Measurements from ENCODE around the gene NCOA1. TPM values are rescaled to one million over a fixed set of nuclear protein-coding genes. Genes with fewer than 3 reads are reported as not detected.

The NCOA1 gene
- total and polyA plus RNA-seq, 2 donors (not counting 3 experiments of a cell fraction or from before 2014, with no cell fraction given) = 11.4 to 14.1 TPM

- intact Hi-C loops (cut with micrococcal nuclease) = no loop called here
- dilution Hi-C loops (cut with MboI; ENCODE audit: extremely low pct_ligation_motif_present, low sequenced_read_pairs) = no loop called here
- CTCF ChIA-PET = interaction anchor here (0.7 kb wide), 1 partner anchor 8 kb away, joined by 3 read pairs; no protein-coding TSS in a partner anchor
Measured at GRCh38 chr2:24768601-24769000, 277.5 kb downstream of the NCOA1 start.

More at GRCh38 chr2:24768601-24769000, 277.5 kb downstream of the NCOA1 start:
- no peaks in the 10 kb centered on the region for H3K4me1 ChIP-seq (ENCODE audit: control insufficient read depth, extremely low read depth, insufficient read depth, low read length)
- no peak for TF ChIP-seq GATA2 (IDR thresholded peaks at IDR 0.05; ENCODE audit: insufficient read depth, insufficient read length, low read depth, low read length)
- no peak for TF ChIP-seq POLR2A (IDR thresholded peaks at IDR 0.05; ENCODE audit: low read depth, low read length)
- TF ChIP-seq CTCF (IDR thresholded peaks at IDR 0.05; ENCODE audit: extremely low read depth in 1 of 2, insufficient read depth in 1 of 2, low read depth in 1 of 2, low read length in 2 of 2) = no peak
- TF ChIP-seq POLR2AphosphoS5 (IDR thresholded peaks at IDR 0.05; ENCODE audit: insufficient read depth, low read depth, low read length) = no peak
- no peak for TF ChIP-seq MAX (IDR thresholded peaks at IDR 0.05; ENCODE audit: insufficient read depth, insufficient read length)
- TF ChIP-seq EZH2 (IDR thresholded peaks at IDR 0.05; ENCODE audit: borderline replicate concordance, low read depth, low read length, severe bottlenecking) = no peak
- TF ChIP-seq JUN (IDR thresholded peaks at IDR 0.05; ENCODE audit: borderline replicate concordance, insufficient read depth, insufficient read length, low read depth) = no peak
- no peak for TF ChIP-seq FOS (IDR thresholded peaks at IDR 0.05; ENCODE audit: borderline replicate concordance, insufficient read depth, low read length)
- TF ChIP-seq MYC (IDR thresholded peaks at IDR 0.05; ENCODE audit: low read depth, low read length) = no peak
- no peak overlapping the region for H2AFZ ChIP-seq (ENCODE audit: low read depth, low read length)
- no peak overlapping the region for H3K27ac ChIP-seq (ENCODE audit: insufficient read depth, low read depth, low read length)
- H3K27me3 ChIP-seq (ENCODE audit: control insufficient read depth in 2 of 2, insufficient read depth in 2 of 2, low read length in 2 of 2) = no peaks in the 10 kb centered on the region
- H3K79me2 ChIP-seq (ENCODE audit: control insufficient read depth, insufficient read depth, low read length) = no peaks in the 10 kb centered on the region
- POLR2A ChIA-PET = no interaction called here
- H3K36me3 ChIP-seq (ENCODE audit: control insufficient read depth in 2 of 2, extremely low read depth in 1 of 2, insufficient read depth in 2 of 2, low read length in 2 of 2) = peaks cover 0 to 1% of the 10 kb centered on the region in 2 experiments
- no peaks in the 10 kb centered on the region for H4K20me1 ChIP-seq (replicated peaks; ENCODE audit: control insufficient read depth, extremely low read depth, insufficient read depth, low read length)
- DNase-seq (ENCODE audit: low read depth, low spot score) (no peak), FAIRE-seq (no peak)
- H3K9ac ChIP-seq (replicated peaks; ENCODE audit: extremely low read depth, insufficient read depth, low read length) = no peak overlapping the region
- H3K4me3 ChIP-seq (replicated peaks in 1 of 3; ENCODE audit: insufficient read depth in 1 of 3, low read depth in 1 of 3, low read length in 3 of 3) = no peak overlapping the region
- no peak overlapping the region for H3K4me2 ChIP-seq (ENCODE audit: insufficient read depth, low read length)
- BruUV-seq (replicated peaks) = no TSS peak
- no peaks in the 10 kb centered on the region for H3K9me1 ChIP-seq (replicated peaks; ENCODE audit: control insufficient read depth, extremely low read depth, insufficient read depth, low read length)
- H3K9me3 ChIP-seq (replicated peaks; ENCODE audit: control insufficient read depth, insufficient read depth, low read length) = no peaks in the 10 kb centered on the region

Measured in endothelial cell of umbilical vein (primary cell).